ENCODE measurements around the gene C19orf53. TPM values are rescaled to one million over a fixed set of nuclear protein-coding genes. Genes with fewer than 3 reads are reported as not detected.
A peak's percentile ranks its signal among the peaks of the same experiment; 100 is the strongest.

The C19orf53 gene
- total and polyA plus RNA-seq, 2 of the 13 experiments (the other 11 are each of a cell fraction or from before 2014, with no cell fraction given): 129 to 130 TPM

DNA sequence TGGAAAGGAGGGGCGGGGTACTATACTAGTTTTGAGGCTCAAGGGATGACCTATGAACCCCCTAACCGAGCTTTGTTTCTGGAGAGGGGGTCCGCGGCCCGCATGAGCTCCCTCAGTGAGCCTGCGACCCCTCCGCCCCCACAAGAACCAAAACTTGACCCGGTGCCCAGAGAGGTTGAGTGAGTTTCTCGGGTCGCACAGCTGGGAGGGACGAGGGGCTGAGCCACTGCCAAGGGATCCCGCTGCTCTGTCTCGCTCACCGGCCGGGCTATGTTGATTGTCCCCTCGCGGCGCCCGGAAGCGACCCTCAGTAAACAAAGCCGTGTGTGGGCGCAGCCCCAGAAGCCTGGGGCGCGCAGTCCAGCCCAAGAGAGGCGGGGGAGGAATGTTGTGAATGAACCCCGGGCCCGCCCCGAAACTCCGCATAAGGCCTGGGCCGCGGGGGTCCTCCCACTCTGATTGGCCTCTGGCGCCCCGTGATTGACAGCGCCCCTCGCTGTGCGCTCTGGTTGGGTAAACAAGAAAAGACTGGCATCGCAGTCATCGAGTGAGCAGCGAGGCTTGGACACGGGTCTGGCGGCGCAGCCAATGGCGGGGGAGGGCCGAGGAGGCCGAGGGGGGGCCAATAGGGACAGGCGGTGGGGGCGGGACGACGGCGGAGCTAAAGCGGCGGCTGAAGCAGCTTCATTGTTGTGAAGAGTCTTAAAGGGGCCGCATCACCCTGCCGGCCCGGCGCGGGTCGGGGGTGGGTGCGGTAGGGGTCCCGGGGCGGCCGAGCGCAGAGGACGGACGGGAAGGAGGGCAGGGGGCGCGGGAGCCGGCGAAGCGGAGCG, 20.7 kb downstream of the C19orf53 start, which contains the start of gene ZSWIM4 (continued):
- TF ChIP-seq ELF4 (CRISPR knock-in tag; IDR thresholded peaks at IDR 0.05; ENCODE audit: borderline replicate concordance) (no peak), PAWR (CRISPR knock-in tag; IDR thresholded peaks at IDR 0.05; ENCODE audit: borderline replicate concordance) (no peak), ZNF530 (CRISPR knock-in tag; IDR thresholded peaks at IDR 0.05; ENCODE audit: low read depth) (no peak), ZNF431 (CRISPR knock-in tag; IDR thresholded peaks at IDR 0.05; ENCODE audit: borderline replicate concordance, low read depth) (no peak), KLF12 (CRISPR knock-in tag; IDR thresholded peaks at IDR 0.05; ENCODE audit: borderline replicate concordance) (no peak), ZZZ3 (CRISPR knock-in tag; IDR thresholded peaks at IDR 0.05; ENCODE audit: borderline replicate concordance) (no peak), ZNF432 (CRISPR knock-in tag; IDR thresholded peaks at IDR 0.05; ENCODE audit: borderline replicate concordance) (no peak), ZFP36L1 (CRISPR knock-in tag; IDR thresholded peaks at IDR 0.05) (no peak), RFXANK (CRISPR knock-in tag; IDR thresholded peaks at IDR 0.05) (no peak), ZNF136 (CRISPR knock-in tag; IDR thresholded peaks at IDR 0.05; ENCODE audit: low read depth) (no peak), KDM4B (CRISPR knock-in tag; IDR thresholded peaks at IDR 0.05) (0 out of 2 replicates have a peak, but pooled peaks have one; percentile 15), HOXA9 (CRISPR knock-in tag; IDR thresholded peaks at IDR 0.05; ENCODE audit: borderline replicate concordance) (no peak), ZKSCAN5 (CRISPR knock-in tag; IDR thresholded peaks at IDR 0.05) (peak; percentile 56; the same call in 1 of the 2 replicates), HNRNPL (IDR thresholded peaks at IDR 0.05; ENCODE audit: low read depth, low read length) (0 out of 2 replicates have a peak, but pooled peaks have one; percentile 23), HMGA1 (CRISPR knock-in tag; conservative IDR thresholded peaks at IDR 0.05) (no peak), SRF (IDR thresholded peaks at IDR 0.05; ENCODE audit: low read depth, low read length) (peak; percentile 99)
- TF ChIP-seq, protein P1, sequence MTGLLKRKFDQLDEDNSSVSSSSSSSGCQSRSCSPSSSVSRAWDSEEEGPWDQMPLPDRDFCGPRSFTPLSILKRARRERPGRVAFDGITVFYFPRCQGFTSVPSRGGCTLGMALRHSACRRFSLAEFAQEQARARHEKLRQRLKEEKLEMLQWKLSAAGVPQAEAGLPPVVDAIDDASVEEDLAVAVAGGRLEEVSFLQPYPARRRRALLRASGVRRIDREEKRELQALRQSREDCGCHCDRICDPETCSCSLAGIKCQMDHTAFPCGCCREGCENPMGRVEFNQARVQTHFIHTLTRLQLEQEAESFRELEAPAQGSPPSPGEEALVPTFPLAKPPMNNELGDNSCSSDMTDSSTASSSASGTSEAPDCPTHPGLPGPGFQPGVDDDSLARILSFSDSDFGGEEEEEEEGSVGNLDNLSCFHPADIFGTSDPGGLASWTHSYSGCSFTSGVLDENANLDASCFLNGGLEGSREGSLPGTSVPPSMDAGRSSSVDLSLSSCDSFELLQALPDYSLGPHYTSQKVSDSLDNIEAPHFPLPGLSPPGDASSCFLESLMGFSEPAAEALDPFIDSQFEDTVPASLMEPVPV (CRISPR knock-in tag; IDR thresholded peaks at IDR 0.05): no peak
- TF ChIP-seq, protein P2, sequence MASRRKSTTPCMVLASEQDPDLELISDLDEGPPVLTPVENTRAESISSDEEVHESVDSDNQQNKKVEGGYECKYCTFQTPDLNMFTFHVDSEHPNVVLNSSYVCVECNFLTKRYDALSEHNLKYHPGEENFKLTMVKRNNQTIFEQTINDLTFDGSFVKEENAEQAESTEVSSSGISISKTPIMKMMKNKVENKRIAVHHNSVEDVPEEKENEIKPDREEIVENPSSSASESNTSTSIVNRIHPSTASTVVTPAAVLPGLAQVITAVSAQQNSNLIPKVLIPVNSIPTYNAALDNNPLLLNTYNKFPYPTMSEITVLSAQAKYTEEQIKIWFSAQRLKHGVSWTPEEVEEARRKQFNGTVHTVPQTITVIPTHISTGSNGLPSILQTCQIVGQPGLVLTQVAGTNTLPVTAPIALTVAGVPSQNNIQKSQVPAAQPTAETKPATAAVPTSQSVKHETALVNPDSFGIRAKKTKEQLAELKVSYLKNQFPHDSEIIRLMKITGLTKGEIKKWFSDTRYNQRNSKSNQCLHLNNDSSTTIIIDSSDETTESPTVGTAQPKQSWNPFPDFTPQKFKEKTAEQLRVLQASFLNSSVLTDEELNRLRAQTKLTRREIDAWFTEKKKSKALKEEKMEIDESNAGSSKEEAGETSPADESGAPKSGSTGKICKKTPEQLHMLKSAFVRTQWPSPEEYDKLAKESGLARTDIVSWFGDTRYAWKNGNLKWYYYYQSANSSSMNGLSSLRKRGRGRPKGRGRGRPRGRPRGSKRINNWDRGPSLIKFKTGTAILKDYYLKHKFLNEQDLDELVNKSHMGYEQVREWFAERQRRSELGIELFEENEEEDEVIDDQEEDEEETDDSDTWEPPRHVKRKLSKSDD (CRISPR knock-in tag; IDR thresholded peaks at IDR 0.05; ENCODE audit: low read depth): no peak
- TF ChIP-seq, protein P3, sequence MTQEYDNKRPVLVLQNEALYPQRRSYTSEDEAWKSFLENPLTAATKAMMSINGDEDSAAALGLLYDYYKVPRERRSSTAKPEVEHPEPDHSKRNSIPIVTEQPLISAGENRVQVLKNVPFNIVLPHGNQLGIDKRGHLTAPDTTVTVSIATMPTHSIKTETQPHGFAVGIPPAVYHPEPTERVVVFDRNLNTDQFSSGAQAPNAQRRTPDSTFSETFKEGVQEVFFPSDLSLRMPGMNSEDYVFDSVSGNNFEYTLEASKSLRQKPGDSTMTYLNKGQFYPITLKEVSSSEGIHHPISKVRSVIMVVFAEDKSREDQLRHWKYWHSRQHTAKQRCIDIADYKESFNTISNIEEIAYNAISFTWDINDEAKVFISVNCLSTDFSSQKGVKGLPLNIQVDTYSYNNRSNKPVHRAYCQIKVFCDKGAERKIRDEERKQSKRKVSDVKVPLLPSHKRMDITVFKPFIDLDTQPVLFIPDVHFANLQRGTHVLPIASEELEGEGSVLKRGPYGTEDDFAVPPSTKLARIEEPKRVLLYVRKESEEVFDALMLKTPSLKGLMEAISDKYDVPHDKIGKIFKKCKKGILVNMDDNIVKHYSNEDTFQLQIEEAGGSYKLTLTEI (CRISPR knock-in tag; conservative IDR thresholded peaks at IDR 0.05): no peak
- TF ChIP-seq, protein P4, sequence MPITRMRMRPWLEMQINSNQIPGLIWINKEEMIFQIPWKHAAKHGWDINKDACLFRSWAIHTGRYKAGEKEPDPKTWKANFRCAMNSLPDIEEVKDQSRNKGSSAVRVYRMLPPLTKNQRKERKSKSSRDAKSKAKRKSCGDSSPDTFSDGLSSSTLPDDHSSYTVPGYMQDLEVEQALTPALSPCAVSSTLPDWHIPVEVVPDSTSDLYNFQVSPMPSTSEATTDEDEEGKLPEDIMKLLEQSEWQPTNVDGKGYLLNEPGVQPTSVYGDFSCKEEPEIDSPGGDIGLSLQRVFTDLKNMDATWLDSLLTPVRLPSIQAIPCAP (CRISPR knock-in tag; IDR thresholded peaks at IDR 0.05; ENCODE audit: low read depth): no peak
- TF ChIP-seq, protein P5, sequence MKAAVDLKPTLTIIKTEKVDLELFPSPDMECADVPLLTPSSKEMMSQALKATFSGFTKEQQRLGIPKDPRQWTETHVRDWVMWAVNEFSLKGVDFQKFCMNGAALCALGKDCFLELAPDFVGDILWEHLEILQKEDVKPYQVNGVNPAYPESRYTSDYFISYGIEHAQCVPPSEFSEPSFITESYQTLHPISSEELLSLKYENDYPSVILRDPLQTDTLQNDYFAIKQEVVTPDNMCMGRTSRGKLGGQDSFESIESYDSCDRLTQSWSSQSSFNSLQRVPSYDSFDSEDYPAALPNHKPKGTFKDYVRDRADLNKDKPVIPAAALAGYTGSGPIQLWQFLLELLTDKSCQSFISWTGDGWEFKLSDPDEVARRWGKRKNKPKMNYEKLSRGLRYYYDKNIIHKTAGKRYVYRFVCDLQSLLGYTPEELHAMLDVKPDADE (CRISPR knock-in tag; IDR thresholded peaks at IDR 0.05): no peak

Data from HepG2 (cell line).